Suppressor macrophage treated with lipopolysaccharide for 1 hour (primary cell): ENCODE measurements around the gene AMT.

Experiments
- DNase-seq, 3 donors: peaks; one replicate each; pipeline ENCODE4 v3.0.0-alpha.2; 2020 to 2022

Gene AMT

DNA sequence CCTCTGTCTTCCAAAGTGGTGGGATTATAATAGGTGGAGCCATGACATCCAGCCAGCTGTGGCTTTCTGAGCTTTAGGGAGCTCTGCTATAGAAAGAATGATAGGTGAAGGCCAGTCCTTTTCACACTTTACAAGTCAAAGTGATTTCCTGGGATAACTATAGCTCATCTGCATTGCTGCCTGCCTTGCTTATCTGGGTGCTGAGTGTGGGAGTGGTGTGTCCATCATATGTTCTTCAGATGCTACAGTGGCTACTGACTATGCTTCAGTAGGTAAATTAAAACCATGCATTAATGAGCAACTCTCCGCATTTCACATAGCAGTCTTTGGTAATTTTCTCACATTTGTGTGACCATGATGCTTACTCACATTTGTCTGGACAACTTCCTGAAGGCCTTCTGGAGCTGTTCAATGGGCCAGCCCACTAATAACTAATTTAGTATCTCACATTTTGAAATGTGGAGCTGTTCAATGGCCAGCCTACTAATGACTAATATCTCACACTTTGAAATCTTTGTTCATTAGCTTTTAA, 33.9 kb downstream of the AMT start:
- DNase-seq: peak in 2 of 3 donors; percentile 47 to 53

DNA sequence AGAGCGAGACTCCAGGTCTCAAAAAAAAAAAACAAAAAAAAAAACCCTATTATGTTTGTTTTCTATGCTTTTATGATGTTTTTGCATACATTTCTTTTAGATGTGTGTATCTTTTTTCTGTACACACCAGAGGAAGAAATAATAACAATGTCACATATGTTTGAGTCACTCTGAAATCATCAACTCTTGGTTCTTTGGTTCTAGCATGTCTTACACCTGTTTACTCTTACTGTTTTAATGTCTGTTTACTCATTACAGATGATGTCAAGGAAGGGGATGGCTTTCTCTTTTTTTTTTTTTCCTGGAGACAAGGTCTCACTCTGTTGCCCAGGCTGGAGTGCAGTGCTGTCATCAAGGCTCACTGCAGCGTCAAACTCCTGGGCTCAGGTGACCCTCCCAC, 34.6 kb downstream of the AMT start:
- DNase-seq: no peak

DNA sequence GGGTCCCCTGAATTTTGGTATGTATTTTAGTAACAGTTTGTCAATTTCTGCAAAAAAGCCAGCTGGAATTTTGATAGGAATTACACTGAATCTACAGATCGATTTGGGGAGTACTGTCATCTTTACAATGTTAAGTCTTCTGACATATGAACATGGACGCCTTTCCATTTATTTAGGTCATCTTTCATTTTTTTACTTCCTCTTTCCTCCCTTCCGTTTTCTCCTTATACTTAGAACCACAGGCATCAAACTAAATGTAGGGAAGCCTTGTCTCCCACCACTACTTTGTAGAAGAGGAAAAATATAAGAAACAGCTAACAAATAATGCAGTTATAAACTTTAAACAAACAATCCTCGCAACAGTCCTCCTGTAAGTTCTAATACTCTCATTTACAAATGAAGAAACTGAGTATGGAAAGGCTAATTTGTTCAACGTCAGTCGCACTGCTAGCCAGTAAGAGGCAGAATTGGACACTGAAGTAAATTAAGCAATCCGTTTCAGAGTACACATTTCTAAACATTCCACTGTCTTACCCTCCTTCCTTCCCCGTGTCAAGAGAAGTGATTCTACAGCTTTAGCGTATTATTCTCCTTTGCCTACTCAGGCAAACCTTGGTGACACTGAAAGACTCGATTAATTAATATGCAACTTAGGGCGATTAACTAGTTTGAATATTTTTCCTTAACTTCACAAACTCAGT, 36.1 kb downstream of the AMT start:
- DNase-seq: peak; percentile 44 to 80 (median 72)

DNA sequence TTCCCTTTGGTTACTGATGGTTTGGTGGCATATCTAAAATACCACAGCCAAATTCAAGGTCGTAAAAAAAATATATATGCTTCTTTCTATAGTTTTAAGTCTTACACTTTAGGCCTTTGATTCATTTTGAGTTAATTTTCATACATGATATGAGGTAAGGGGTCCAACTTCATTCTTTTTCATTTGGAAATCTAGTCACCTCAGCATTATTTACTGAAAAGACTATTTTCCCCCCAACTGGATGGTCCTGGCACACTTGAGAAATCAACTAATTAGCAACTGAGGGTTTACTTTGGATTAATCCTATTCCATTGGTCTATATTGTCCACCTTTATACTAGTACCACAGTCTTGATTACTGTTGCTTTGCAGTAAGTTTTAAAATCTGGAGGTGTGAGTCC, 36.7 kb downstream of the AMT start:
- DNase-seq: no peak

DNA sequence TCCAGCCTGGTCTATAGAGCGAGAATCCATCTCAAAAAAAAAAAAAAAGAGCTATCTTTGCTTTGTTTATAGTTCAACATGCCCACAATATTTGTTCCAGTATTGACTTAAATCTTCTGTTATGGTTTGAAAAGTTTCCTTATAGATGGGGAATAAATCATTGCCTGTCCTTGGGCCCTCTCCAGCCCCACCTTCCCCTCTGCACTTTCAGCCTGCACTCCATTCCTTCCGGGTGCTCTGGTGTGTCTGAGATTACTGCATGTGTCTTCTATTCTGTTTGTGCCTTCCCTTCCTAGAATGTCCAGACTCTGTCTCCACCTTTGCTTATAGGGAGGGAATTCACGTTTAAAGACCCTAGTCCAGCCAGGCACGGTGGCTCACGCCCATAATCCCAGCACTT, 38.9 kb downstream of the AMT start:
- no peak for DNase-seq

DNA sequence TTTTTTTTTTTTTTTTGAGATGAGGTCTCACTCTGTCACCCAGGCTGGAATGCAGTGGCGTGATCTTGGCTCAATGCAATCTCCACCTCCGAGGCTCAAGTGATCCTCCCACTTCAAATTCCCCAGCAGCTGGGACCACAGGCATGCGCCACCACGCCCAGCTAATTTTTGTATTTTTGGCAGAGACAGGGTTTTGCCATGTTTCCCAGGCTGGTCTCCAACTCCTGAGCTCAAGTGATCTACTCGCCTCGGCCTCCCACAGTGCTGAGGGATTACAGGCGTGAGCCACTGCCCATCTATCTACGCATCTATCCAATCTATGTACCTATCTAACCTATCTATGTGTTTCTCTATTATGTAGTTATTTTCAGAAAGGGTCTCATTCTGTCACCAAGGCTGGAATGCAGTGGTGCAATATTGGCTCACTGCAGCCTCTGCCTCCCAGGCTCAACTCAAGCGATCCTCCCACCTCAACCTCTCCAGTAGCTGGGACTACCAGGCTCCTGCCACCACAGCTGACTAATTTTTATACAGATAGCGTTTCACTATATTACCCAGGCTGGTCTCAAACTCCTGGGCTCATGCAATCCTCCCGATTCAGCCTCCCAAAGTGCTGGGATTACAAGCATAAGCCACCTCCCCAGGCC, 43.9 kb downstream of the AMT start:
- no peak for DNase-seq

DNA sequence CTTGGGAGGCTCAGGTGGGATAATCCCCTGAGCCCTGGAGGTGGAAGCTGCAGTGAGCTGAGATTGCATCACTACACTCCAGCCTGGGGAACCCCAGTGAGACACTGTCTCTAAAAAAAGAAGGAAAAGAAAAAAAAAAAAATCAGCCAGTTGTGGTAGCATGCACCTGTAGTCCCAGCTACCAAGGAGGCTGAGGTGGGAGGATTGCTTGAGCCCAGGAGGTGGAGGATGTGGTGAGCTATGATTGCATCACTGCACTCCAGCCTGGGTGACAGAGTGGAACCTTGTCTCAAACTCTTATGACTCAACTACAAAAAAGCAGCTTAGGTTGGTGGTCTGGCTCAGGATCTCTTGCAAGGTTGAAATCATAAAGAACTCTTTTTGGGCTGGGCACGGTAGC, 44.8 kb downstream of the AMT start:
- DNase-seq: peak; percentile 29 to 44 (median 34)

DNA sequence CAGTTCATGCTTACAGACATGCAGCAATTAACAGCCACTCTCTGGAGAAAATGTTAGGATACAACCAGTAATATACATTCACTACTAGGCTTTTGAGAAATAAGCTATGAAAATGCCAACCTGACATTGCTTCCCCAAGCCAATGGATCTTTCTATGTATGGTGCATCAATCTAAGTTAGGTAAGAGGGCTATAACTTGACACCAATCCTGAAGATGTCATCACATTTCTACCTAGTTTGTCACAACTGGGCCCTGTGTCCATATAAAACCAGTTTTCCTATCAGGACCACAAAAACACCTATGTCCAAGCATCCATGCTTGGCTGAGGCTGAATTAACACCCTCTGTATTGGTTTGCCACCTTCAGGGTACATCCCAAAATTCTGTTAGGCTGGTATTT, 50.3 kb downstream of the AMT start:
- no peak for DNase-seq

DNA sequence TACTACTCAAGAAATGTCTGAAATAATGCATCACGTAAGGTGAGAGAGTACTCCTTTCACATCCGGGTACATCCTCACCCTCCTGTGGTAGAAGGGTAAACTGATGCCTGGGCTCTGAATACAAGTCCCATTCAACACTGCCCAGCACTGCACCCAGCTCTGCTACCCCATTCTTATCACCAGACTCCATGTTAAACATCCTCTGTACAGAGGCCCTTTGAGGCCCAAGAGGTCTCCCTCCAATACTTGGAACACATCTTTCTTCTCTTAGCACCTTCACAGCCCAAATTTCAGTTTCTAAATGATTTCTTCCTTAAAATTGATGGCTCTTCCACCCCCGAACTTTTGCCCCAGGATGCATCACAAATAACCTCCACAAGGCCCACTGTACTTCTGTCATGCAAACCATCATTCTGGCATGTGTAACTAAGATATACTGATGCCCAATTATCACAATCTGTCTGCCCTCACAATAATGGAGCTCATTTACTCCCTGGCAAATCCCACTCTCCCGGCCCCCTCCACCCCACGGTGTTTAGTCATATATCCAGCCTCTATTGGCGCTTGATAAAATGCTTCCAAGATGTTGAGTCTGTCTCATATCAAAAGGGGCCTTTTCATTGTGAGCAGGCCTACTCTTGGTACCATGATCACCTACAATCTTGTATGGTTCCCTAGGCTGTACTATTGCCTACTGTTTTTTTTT, 51.5 kb downstream of the AMT start:
- DNase-seq: no peak
